Choroid plexus epithelial cell (primary cell): ENCODE measurements around the gene TAS2R60.
A peak's percentile ranks its signal among the peaks of the same experiment; 100 is the strongest.

Experiments used
- DNase-seq: peaks from one replicate; pipeline ENCODE4 v3.0.0-alpha.2; 2010; ENCODE audit warnings: low read depth
- H3K4me3 ChIP-seq: 2 replicates; pipeline ENCODE4 v1.5.1; 2011; ENCODE audit warnings: low read depth, mild to moderate bottlenecking, control low read depth, low read length, moderate library complexity
- TF ChIP-seq, protein P1 (sequence below): conservative IDR thresholded peaks from 2 replicates; pipeline ENCODE4 v1.5.1; 2011; ENCODE audit warnings: low read depth, mild to moderate bottlenecking, control low read depth, inconsistent platforms, low read length, moderate library complexity

TAS2R60 gene

GRCh38 chr7:143455942-143456341 is 12.7 kb downstream of the TAS2R60 start:
- peak; percentile 9 for DNase-seq
- TF ChIP-seq, protein P1, sequence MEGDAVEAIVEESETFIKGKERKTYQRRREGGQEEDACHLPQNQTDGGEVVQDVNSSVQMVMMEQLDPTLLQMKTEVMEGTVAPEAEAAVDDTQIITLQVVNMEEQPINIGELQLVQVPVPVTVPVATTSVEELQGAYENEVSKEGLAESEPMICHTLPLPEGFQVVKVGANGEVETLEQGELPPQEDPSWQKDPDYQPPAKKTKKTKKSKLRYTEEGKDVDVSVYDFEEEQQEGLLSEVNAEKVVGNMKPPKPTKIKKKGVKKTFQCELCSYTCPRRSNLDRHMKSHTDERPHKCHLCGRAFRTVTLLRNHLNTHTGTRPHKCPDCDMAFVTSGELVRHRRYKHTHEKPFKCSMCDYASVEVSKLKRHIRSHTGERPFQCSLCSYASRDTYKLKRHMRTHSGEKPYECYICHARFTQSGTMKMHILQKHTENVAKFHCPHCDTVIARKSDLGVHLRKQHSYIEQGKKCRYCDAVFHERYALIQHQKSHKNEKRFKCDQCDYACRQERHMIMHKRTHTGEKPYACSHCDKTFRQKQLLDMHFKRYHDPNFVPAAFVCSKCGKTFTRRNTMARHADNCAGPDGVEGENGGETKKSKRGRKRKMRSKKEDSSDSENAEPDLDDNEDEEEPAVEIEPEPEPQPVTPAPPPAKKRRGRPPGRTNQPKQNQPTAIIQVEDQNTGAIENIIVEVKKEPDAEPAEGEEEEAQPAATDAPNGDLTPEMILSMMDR: no peak

DNA sequence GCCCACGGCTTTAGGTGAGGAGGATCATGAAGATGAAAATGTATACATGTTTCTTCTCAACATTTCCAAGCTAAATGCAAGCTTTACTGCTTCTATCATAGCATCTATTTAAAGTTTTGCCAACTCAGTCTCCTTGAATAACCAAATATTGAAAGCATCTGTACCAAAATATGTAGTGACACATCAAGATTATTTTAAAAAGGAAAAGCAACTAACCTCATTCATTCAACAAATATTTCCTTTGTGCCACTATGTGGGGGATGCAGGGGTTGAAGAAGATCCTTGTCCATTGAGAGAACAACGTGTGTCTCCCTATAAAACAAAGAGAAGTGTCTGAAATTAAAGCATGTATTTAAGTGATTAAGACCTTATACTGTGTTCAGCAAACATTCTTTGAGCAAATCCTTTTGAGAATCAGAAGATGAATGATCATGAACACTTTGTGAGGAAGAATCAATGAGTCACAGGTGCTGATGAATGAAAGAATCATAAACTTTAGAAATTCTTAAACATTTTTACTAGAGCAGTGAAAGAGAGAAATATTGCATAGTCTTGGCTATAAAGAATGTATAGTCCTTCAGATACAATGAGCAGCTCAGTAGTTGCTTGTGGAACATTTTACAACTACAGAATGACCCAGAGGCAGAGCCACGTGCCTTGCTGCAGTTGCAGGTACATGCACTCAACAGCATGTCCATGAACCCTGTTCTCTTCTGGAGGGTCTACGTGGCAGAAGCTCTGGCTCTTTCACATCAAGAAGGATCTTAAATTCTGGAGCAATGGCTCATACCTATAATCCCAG is 13.9 kb downstream of the TAS2R60 start:
- no peak for DNase-seq
- TF ChIP-seq, protein P1: no peak
- H3K4me3 ChIP-seq: no peak overlapping the region

More at GRCh38 chr7:143455942-143456341, 12.7 kb downstream of the TAS2R60 start:
- no peak overlapping the region for H3K4me3 ChIP-seq

DNA sequence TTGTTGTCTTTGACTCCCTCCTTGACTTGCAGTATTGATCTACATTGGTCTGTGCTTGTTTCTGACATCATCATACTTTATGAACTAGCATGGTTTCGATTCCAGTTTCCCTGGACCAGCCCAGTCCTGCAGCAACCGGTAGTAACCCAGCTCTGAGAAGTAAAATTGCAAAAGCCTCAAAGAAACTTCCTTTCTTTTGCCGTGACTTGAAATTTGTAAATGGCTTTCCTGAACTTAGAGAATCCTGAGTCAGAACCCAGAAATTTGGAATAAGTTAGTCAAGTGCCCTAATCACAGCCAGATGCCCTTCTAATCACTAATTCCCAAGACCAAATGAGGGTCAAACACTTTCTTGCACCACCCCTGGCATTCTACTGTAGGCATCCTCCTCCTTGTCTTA is 15.0 kb downstream of the TAS2R60 start:
- no peak for DNase-seq
- H3K4me3 ChIP-seq: no peak overlapping the region

DNA sequence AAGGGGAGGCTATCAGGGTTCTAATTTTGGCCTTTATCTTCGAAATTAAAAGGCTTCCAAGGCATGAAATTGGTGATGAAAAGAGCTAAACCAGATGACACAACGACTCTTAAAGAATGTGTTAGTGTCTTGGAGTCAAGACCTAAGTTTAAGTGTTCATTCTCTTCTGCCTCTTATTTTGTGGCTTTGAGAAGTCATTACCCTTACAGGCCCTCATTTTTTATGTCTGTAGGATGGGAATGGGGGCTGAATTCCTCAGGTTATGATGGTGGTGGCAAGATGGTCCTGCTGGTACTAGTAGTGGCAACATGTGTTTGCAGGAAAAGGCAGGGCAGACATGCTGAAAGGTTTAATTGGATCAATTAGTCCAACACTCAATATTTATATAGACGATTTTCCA is 15.4 kb downstream of the TAS2R60 start:
- TF ChIP-seq, protein P1: no peak
- H3K4me3 ChIP-seq: no peak overlapping the region
- DNase-seq: no peak

More for the DNA sequence above, 15.0 kb downstream of the TAS2R60 start:
- TF ChIP-seq, protein P1: no peak

GRCh38 chr7:143459359-143459758 is 16.1 kb downstream of the TAS2R60 start:
- DNase-seq: no peak
- H3K4me3 ChIP-seq: no peak overlapping the region
- TF ChIP-seq, protein P1: no peak

GRCh38 chr7:143460271-143460979 is 17.2 kb downstream of the TAS2R60 start:
- no peak for DNase-seq
- no peak overlapping the region for H3K4me3 ChIP-seq
- TF ChIP-seq, protein P1: no peak
